ENCODE measurements around the gene SLC26A1.

The SLC26A1 gene

GRCh38 chr4:1009542-1010394 lies 16.6 kb upstream of the SLC26A1 start:
- in situ Hi-C loops (cut with HindIII; ENCODE audit: low sequenced_read_pairs) = no loop called here

GRCh38 chr4:1008840-1009541 lies 15.8 kb upstream of the SLC26A1 start:
- in situ Hi-C loops (cut with HindIII; ENCODE audit: low sequenced_read_pairs) = no loop called here
- DNase-seq (ENCODE audit: low read depth) = no peak
- H3K4me3 ChIP-seq (ENCODE audit: low read depth, low read length) = peak overlapping the region; percentile 51
- no peak for TF ChIP-seq CTCF (IDR thresholded peaks at IDR 0.05; ENCODE audit: low read depth, low read length, missing control alignments)

More at GRCh38 chr4:1009542-1010394, 16.6 kb upstream of the SLC26A1 start:
- TF ChIP-seq CTCF (IDR thresholded peaks at IDR 0.05; ENCODE audit: low read depth, low read length, missing control alignments) = peak; percentile 13
- no peak for DNase-seq (ENCODE audit: low read depth)
- H3K4me3 ChIP-seq (ENCODE audit: low read depth, low read length) = peak overlapping the region; percentile 51

- in situ Hi-C loops (cut with HindIII; ENCODE audit: low sequenced_read_pairs) = no loop called here
- H3K4me3 ChIP-seq (ENCODE audit: low read depth, low read length) = no peak overlapping the region
- DNase-seq (ENCODE audit: low read depth) = no peak
- TF ChIP-seq CTCF (IDR thresholded peaks at IDR 0.05; ENCODE audit: low read depth, low read length, missing control alignments) = no peak
These were observed 13.7 kb upstream of the SLC26A1 start for GRCh38 chr4:1006856-1007255.

GRCh38 chr4:1004557-1005485 lies 11.6 kb upstream of the SLC26A1 start:
- no peak overlapping the region for H3K4me3 ChIP-seq (ENCODE audit: low read depth, low read length)
- TF ChIP-seq CTCF (IDR thresholded peaks at IDR 0.05; ENCODE audit: low read depth, low read length, missing control alignments) = no peak
- in situ Hi-C loops (cut with HindIII; ENCODE audit: low sequenced_read_pairs) = no loop called here
- DNase-seq (ENCODE audit: low read depth) = no peak

GRCh38 chr4:1004071-1004418 lies 10.8 kb upstream of the SLC26A1 start:
- TF ChIP-seq CTCF (IDR thresholded peaks at IDR 0.05; ENCODE audit: low read depth, low read length, missing control alignments) = no peak
- H3K4me3 ChIP-seq (ENCODE audit: low read depth, low read length) = no peak overlapping the region
- DNase-seq (ENCODE audit: low read depth) = no peak
- in situ Hi-C loops (cut with HindIII; ENCODE audit: low sequenced_read_pairs) = no loop called here

Measured in astrocyte of the cerebellum (primary cell).